HG03108 (cell line): ENCODE data around the gene HSD17B12.
"Not testable (repeated sequence)": the region's sequence is repeated elsewhere in the genome, so short reads cannot be mapped to it uniquely, and the experiment has no call there.

ENCODE experiments used
- ATAC-seq: cut with Tn5 transposase; IDR thresholded peaks from one replicate; pipeline ENCODE4 v1.9.1; 2021; ENCODE audit warnings: moderate library complexity; ENCODE audit not compliant: unreplicated experiment

HSD17B12 gene

GRCh38 chr11:43738600-43739409, 58.3 kb downstream of the HSD17B12 start:
- ATAC-seq = no peak

GRCh38 chr11:43746670-43747069, 66.1 kb downstream of the HSD17B12 start:
- ATAC-seq = no peak

GRCh38 chr11:43747130-43747802, 66.7 kb downstream of the HSD17B12 start:
- ATAC-seq = no peak

GRCh38 chr11:43748095-43748494, 67.6 kb downstream of the HSD17B12 start:
- no peak for ATAC-seq

GRCh38 chr11:43751726-43752125, 71.2 kb downstream of the HSD17B12 start:
- ATAC-seq = no peak

GRCh38 chr11:43756575-43756974, 76.0 kb downstream of the HSD17B12 start:
- no peak for ATAC-seq

- ATAC-seq = no peak
Measured at GRCh38 chr11:43758927-43759326, 78.4 kb downstream of the HSD17B12 start.

- no peak for ATAC-seq
Measured at GRCh38 chr11:43760902-43761301, 80.4 kb downstream of the HSD17B12 start.

- no peak for ATAC-seq
Measured at GRCh38 chr11:43765194-43765593, 84.7 kb downstream of the HSD17B12 start.

GRCh38 chr11:43768654-43769053, 88.1 kb downstream of the HSD17B12 start:
- ATAC-seq = not testable (repeated sequence)

- ATAC-seq = no peak
Measured at GRCh38 chr11:43770173-43770572, 89.6 kb downstream of the HSD17B12 start.

- no peak for ATAC-seq
Measured at GRCh38 chr11:43772733-43773132, 92.2 kb downstream of the HSD17B12 start.

- no peak for ATAC-seq
Measured at GRCh38 chr11:43774786-43775185, 94.2 kb downstream of the HSD17B12 start.

GRCh38 chr11:43779306-43779705, 98.8 kb downstream of the HSD17B12 start:
- ATAC-seq = no peak

- no peak for ATAC-seq
Measured at GRCh38 chr11:43784301-43784700, 103.8 kb downstream of the HSD17B12 start.

- no peak for ATAC-seq
Measured at GRCh38 chr11:43784866-43785265, 104.3 kb downstream of the HSD17B12 start.

- no peak for ATAC-seq
Measured at GRCh38 chr11:43785318-43785717, 104.8 kb downstream of the HSD17B12 start.

GRCh38 chr11:43786016-43786415, 105.5 kb downstream of the HSD17B12 start:
- ATAC-seq = no peak

- ATAC-seq = no peak
Measured at GRCh38 chr11:43787824-43788223, 107.3 kb downstream of the HSD17B12 start.

GRCh38 chr11:43788421-43788820, 107.9 kb downstream of the HSD17B12 start:
- ATAC-seq = no peak

GRCh38 chr11:43789700-43790443, 109.3 kb downstream of the HSD17B12 start:
- ATAC-seq = no peak

- no peak for ATAC-seq
Measured at GRCh38 chr11:43790444-43790794, 109.9 kb downstream of the HSD17B12 start.
